A549 (cell line): ENCODE data around the gene ZNF638. TPM values are rescaled to one million over a fixed set of nuclear protein-coding genes. Genes with fewer than 3 reads are reported as not detected.

ENCODE experiments used
- ATAC-seq, 2 experiments: fragments of 200-7000 bp in 1 of 2; fragments of >200 bp in 1 of 2; cut with Nextera tagmentation in 1 of 2; cut with Tn5 transposase in 1 of 2; 3 replicates each; pipeline versions ENCODE4 v1.8.0 to v1.9.1; 2018 to 2020; ENCODE audit warnings: mild to moderate bottlenecking in 1 of 2, moderate library complexity in 1 of 2
- CTCF ChIA-PET: fragments of 300-600 bp; sonication (Branson Sonifier 250); formaldehyde crosslinking; extraction: SDS; loops from one replicate; lab custom pipeline; 2021; ENCODE audit warnings: antibody characterized with exemption, inconsistent platforms; lab: Yijun Ruan, JAX
- POLR2A ChIA-PET: fragments of 350-600 bp; formaldehyde crosslinking; extraction: SDS; loops from one replicate; lab custom pipeline; 2021; ENCODE audit warnings: antibody characterized with exemption, inconsistent platforms; lab: Yijun Ruan, JAX
- DNase-seq, 2 experiments: peaks; one replicate each; pipeline versions ENCODE4 v3.0.0 to v3.0.0-alpha.2; 2011 to 2016; ENCODE audit warnings: low read depth in 1 of 2, low spot score in 1 of 2
- FAIRE-seq: peaks from 2 replicates; lab custom pipeline; 2011; peaks lifted over from hg19 to GRCh38; lab: Jason Lieb, UNC
- H3K27ac ChIP-seq, 2 experiments: fragments of >200 bp; sonication (Bioruptor Twin); formaldehyde crosslinking; 3 replicates each; pipeline ENCODE4 v1.5.1; 2016 to 2017
- H3K4me1 ChIP-seq: fragments of >200 bp; sonication (Bioruptor Twin); formaldehyde crosslinking; 3 replicates; pipeline ENCODE4 v1.6.1; 2016
- H3K4me2 ChIP-seq: fragments of >200 bp; sonication (Bioruptor Twin); formaldehyde crosslinking; 3 replicates; pipeline ENCODE4 v1.6.1; 2016
- H3K4me3 ChIP-seq: fragments of >200 bp; sonication (Bioruptor Twin); formaldehyde crosslinking; 3 replicates; pipeline ENCODE4 v1.5.1; 2016
- H3K9me3 ChIP-seq: fragments of >200 bp; sonication (Bioruptor Twin); formaldehyde crosslinking; 3 replicates; pipeline ENCODE4 v1.6.1; 2016
- ATOH8 ChIP-seq: fragments of 250-450 bp; sonication (Bioruptor Pico); IDR thresholded peaks from 2 replicates; pipeline ENCODE4 v1.5.0; 2020; ENCODE audit warnings: low read depth, mild to moderate bottlenecking, moderate library complexity
- CBX2 ChIP-seq: fragments of 200-600 bp; sonication (generic); IDR thresholded peaks from 2 replicates; pipeline ENCODE4 v1.6.1; 2016; ENCODE audit warnings: low read depth, mild to moderate bottlenecking, borderline replicate concordance
- E2F6 ChIP-seq: IDR thresholded peaks from 2 replicates; pipeline ENCODE4 v1.6.1; 2012; ENCODE audit warnings: low read depth, borderline replicate concordance
- EHF ChIP-seq: fragments of 250-450 bp; sonication (Bioruptor Pico); IDR thresholded peaks from 2 replicates; pipeline ENCODE4 v1.5.0; 2020; ENCODE audit warnings: mild to moderate bottlenecking
- ESRRA ChIP-seq: fragments of 150-350 bp; IDR thresholded peaks from 2 replicates; pipeline ENCODE4 v1.6.1; 2014; ENCODE audit warnings: mild to moderate bottlenecking, low read length, borderline replicate concordance
- HEYL ChIP-seq: fragments of 250-450 bp; sonication (Bioruptor Pico); IDR thresholded peaks from 2 replicates; pipeline ENCODE4 v1.8.0; 2021; ENCODE audit warnings: mild to moderate bottlenecking, moderate library complexity
- HOXA7 ChIP-seq: fragments of 250-450 bp; sonication (Bioruptor Pico); IDR thresholded peaks from 2 replicates; pipeline ENCODE4 v1.5.0; 2020; ENCODE audit warnings: mild to moderate bottlenecking, moderate library complexity
- HOXB5 ChIP-seq: fragments of 250-450 bp; sonication (Bioruptor Pico); IDR thresholded peaks from 2 replicates; pipeline ENCODE4 v1.5.0; 2020; ENCODE audit warnings: mild to moderate bottlenecking, moderate library complexity
- JUNB ChIP-seq: fragments of >200 bp; sonication (Bioruptor Twin); formaldehyde crosslinking; IDR thresholded peaks from 2 replicates; pipeline ENCODE4 v1.6.1; 2016
- MYC ChIP-seq: IDR thresholded peaks from 2 replicates; pipeline ENCODE4 v1.6.1; 2012; ENCODE audit warnings: mild to moderate bottlenecking, inconsistent platforms, low read length, improper control_type of control experiment, borderline replicate concordance
- POLR2A ChIP-seq: IDR thresholded peaks from 2 replicates; pipeline ENCODE4 v1.6.1; 2012; ENCODE audit warnings: mild to moderate bottlenecking, low read length
- POLR2AphosphoS2 ChIP-seq: conservative IDR thresholded peaks from 2 replicates; pipeline ENCODE4 v1.6.1; 2012; ENCODE audit warnings: low read length, improper control_type of control experiment, inconsistent platforms
- RAD21 ChIP-seq, 2 experiments: fragments of >200 bp in 1 of 2; sonication (Bioruptor Twin) in 1 of 2; formaldehyde crosslinking in 1 of 2; IDR thresholded peaks in 1 of 2; conservative IDR thresholded peaks in 1 of 2; 2 replicates in 1 of 2; 3 replicates in 1 of 2; pipeline ENCODE4 v1.6.1; 2012 to 2018; ENCODE audit warnings: inconsistent platforms in 1 of 2
- RARB ChIP-seq: fragments of 250-450 bp; sonication (Bioruptor Pico); IDR thresholded peaks from 2 replicates; pipeline ENCODE4 v1.8.0; 2021; ENCODE audit warnings: mild to moderate bottlenecking, moderate library complexity
- REST ChIP-seq: fragments of 200-600 bp; sonication (generic); IDR thresholded peaks from 2 replicates; pipeline ENCODE4 v1.6.1; 2016; ENCODE audit warnings: antibody characterized with exemption, mild to moderate bottlenecking, moderate library complexity
- RFX5 ChIP-seq: fragments of 450-650 bp; IDR thresholded peaks from 2 replicates; pipeline ENCODE4 v1.7.1; 2014; ENCODE audit warnings: antibody characterized with exemption, mild to moderate bottlenecking, moderate library complexity
- RNF2 ChIP-seq: fragments of 200-600 bp; sonication (generic); IDR thresholded peaks from 2 replicates; pipeline ENCODE4 v1.6.1; 2016; ENCODE audit warnings: low read depth, mild to moderate bottlenecking, antibody characterized with exemption, moderate library complexity, borderline replicate concordance
- TFCP2L1 ChIP-seq: fragments of 250-450 bp; sonication (Bioruptor Pico); IDR thresholded peaks from 2 replicates; pipeline ENCODE4 v1.5.0; 2021; ENCODE audit warnings: mild to moderate bottlenecking
- TP53 ChIP-seq: fragments of 250-450 bp; sonication (Bioruptor Pico); IDR thresholded peaks from 2 replicates; pipeline ENCODE4 v1.5.0; 2021; ENCODE audit warnings: mild to moderate bottlenecking, moderate library complexity
- ZSCAN20 ChIP-seq: fragments of 250-450 bp; sonication (Bioruptor Pico); IDR thresholded peaks from 2 replicates; pipeline ENCODE4 v1.8.0; 2022; ENCODE audit warnings: mild to moderate bottlenecking, moderate library complexity
- WGBS: methylation state at CpG from one replicate; pipeline ENCODE4 v1.1.6; 2017; ENCODE audit errors: missing lambda C conversion rate; 5-methylcytosine and 5-hydroxymethylcytosine counted together
- polyA plus RNA-seq, 4 experiments: library from polyadenylated mRNA; depleted of rRNA in 3 of 4; stranded (reverse); fragments of >200 nt; fragmentation: RNase III in 1 of 4; extraction: RNeasy Plus Mini Kit Qiagen cat#74134 plus additional on column Dnase treatment in 1 of 4; gene quantifications; 2 replicates in 3 of 4; 3 replicates in 1 of 4; pipeline ENCODE4 v1.2.3, GENCODE V29; 2011 to 2017
- TF ChIP-seq, protein P1 (sequence below): IDR thresholded peaks from 2 replicates; pipeline ENCODE4 v1.6.1; 2012

ZNF638 gene
- polyA plus RNA-seq, 2 of the 4 experiments (the other 2 are of a cell fraction): 74.2 to 160 TPM

GRCh38 chr2:71409611-71410010, 78.0 kb downstream of the ZNF638 start:
- DNase-seq (no peak), FAIRE-seq (no peak), ATAC-seq (no peak)
- WGBS: 76% methylated on average over 3 of the region's 3 CpGs
- Histone ChIP-seq H3K4me2 (no peak overlapping the region), H3K27ac (no peak overlapping the region), H3K4me3 (no peak overlapping the region), H3K4me1 (no peaks in the 10 kb centered on the region), H3K9me3 (no peaks in the 10 kb centered on the region)
- no peak for TF ChIP-seq EHF
- TF ChIP-seq ZSCAN20: no peak
- TF ChIP-seq RARB (CRISPR knock-in tag): no peak
- TF ChIP-seq, protein P1, sequence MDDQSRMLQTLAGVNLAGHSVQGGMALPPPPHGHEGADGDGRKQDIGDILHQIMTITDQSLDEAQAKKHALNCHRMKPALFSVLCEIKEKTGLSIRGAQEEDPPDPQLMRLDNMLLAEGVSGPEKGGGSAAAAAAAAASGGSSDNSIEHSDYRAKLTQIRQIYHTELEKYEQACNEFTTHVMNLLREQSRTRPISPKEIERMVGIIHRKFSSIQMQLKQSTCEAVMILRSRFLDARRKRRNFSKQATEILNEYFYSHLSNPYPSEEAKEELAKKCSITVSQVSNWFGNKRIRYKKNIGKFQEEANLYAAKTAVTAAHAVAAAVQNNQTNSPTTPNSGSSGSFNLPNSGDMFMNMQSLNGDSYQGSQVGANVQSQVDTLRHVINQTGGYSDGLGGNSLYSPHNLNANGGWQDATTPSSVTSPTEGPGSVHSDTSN: no peak
- no peak for TF ChIP-seq REST
- no peak for TF ChIP-seq E2F6
- no peak for TF ChIP-seq RFX5
- TF ChIP-seq HEYL (CRISPR knock-in tag): no peak
- TF ChIP-seq HOXB5: no peak
- ChIA-PET POLR2A (no interaction called here), CTCF (interaction anchor here (1.1 kb wide), 1 partner anchor 101 kb away, joined by 3 read pairs; no protein-coding TSS in a partner anchor)

GRCh38 chr2:71410696-71411095, 79.1 kb downstream of the ZNF638 start:
- no peak overlapping the region for H3K27ac ChIP-seq
- FAIRE-seq (no peak), ATAC-seq (no peak), DNase-seq (no peak)
- H3K4me1 ChIP-seq: no peaks in the 10 kb centered on the region
- H3K4me3 ChIP-seq: no peak overlapping the region
- 79% methylated on average over 4 of the region's 4 CpGs for WGBS
- ChIA-PET POLR2A (no interaction called here), CTCF (no interaction called here)
- TF ChIP-seq MYC (no peak), HOXA7 (CRISPR knock-in tag) (no peak), CBX2 (no peak), E2F6 (no peak), ATOH8 (CRISPR knock-in tag) (no peak), HEYL (CRISPR knock-in tag) (no peak), JUNB (no peak), RAD21 (conservative IDR thresholded peaks at IDR 0.05 in 1 of 2, IDR thresholded peaks at IDR 0.05 in 1 of 2) (no peak), RNF2 (no peak), POLR2A (no peak), TP53 (CRISPR knock-in tag) (no peak), ESRRA (no peak), RFX5 (no peak), RARB (CRISPR knock-in tag) (no peak), POLR2AphosphoS2 (no peak), TFCP2L1 (CRISPR knock-in tag) (no peak)
- H3K9me3 ChIP-seq: no peaks in the 10 kb centered on the region
- no peak overlapping the region for H3K4me2 ChIP-seq
